ENCODE measurements around the gene TMEM165.
"Not testable (repeated sequence)": the region's sequence is repeated elsewhere in the genome, so short reads cannot be mapped to it uniquely, and the experiment has no call there.

Gene TMEM165, protein sequence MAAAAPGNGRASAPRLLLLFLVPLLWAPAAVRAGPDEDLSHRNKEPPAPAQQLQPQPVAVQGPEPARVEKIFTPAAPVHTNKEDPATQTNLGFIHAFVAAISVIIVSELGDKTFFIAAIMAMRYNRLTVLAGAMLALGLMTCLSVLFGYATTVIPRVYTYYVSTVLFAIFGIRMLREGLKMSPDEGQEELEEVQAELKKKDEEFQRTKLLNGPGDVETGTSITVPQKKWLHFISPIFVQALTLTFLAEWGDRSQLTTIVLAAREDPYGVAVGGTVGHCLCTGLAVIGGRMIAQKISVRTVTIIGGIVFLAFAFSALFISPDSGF

DNA sequence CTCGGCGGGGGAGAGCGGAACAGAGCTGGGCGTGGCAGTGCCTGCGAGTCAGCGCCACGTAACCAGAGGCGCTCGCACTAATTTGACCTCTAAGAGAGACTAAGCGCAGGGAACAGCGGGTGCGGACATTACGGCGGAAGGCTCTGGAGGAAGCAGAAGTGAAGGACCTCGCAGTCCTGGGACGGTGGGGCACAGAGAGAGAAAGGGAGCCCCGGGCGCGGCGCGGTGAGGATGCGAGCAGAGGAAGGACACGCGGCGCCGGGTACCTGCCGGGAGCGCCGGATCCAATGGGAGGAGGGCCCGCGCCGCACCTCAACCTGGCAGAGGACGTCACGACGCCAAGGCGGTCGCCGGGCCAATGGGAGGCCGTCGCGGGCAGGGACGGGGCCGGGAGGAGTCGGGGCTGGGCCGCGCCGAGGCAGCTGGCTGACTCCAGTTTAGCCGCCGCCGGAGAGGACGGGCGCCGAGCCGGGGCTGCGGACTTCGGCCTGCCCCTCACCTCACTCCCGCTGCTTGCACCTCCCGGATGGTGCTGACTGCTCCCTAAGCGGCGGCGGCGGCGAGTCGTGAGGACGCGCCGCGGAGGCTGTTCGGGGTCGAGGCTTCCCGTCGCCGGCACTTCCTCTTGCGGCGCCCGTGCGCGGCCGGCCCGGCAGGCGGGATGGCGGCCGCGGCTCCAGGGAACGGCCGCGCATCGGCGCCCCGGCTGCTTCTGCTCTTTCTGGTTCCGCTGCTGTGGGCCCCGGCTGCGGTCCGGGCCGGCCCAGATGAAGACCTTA is at the start of gene TMEM165:
TMEM165 (plus strand) TSS at position 429 of the 779 bp plus-strand sequence; CDS start at position 662, 233 bp downstream.
- DNase-seq (ENCODE audit: low read depth), result peak; percentile 81

DNA sequence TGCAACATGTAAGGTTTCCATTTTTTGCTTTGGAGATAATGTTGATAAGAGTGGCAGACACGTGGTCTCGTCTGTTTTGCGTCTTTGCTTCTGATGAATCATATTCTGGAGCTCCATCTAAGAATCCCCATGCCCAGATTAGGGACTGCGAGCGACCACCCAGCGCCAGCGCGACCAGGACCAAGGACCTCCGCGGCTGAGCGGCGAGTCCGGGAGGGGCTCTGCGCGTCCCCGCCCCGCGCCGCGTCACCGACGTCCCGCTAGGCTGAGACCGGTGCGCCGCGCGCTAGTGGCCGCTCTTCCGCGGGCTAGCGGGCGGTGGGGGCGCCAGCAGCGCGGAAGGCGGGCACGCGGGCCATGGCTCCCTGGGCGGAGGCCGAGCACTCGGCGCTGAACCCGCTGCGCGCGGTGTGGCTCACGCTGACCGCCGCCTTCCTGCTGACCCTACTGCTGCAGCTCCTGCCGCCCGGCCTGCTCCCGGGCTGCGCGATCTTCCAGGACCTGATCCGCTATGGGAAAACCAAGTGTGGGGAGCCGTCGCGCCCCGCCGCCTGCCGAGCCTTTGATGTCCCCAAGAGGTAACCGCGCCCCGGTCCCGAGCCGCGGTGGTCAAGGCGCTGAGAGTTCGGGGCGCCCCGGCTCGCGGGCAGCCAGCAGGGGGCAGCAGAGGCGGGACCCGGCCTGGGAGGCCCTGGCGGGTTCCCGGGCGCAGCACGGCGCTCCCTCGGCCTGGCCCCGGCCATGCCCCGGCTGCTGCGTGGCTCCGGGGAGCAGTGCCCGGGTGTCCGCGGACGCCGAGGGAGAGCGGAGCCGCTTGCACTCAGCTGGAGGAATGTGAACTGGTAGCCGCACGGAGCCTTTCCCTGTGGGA is 49.5 kb upstream of the TMEM165 start, which contains the start of gene SRD5A3:
SRD5A3 (plus strand) TSS at position 263 of the 871 bp plus-strand sequence; CDS start at position 358, 95 bp downstream.
- DNase-seq (ENCODE audit: low read depth), result peak; percentile 67

DNA sequence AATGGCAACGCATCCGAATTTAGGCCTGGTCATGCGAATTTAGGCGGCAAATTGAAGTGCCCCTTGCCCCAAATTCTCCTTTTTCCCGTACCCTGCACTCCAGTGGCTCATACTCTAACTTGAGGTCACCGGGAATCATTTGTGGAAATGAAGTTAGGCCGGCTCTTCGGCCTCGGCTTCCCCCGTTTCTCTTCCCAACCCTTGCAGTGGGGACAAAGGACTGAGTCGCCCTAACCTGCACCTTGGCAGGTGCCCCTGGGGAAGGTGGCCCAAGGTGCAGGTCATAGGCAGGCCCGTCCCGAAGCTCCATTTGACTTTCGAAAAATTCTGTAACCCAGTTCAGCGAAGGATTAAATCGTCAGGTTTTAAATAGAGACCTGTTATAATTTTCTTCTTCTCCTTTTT is 48.9 kb upstream of the TMEM165 start:
- DNase-seq (ENCODE audit: low read depth), result no peak

DNA sequence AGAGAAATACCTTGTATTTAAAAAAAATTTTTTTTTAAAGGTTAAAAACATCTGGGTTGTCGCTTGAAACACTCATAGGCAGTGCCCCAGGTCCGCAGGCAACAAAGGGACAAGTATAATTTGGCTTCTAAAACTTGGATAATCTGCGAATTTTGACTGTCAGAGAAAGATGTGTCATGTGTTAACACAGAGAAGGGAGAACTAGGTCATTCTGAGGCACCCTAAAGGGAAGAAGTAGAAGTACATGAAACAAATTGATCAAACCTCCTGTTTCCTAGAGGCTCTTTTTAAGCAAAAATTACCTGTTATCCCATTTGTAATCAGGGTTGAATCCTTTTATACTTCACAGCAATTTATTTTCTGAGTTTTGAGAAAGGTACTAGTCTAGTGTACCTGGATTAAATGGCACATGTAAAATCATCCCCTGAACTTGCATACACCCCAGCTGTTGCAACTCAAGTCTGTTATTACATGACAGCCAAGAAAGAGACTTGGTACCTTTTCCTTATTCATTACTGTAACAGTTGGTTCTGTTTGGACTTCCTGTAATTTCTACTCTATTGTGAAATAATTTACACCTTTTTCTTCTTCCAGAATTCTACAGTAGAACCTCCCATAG is 48.0 kb upstream of the TMEM165 start:
- no peak for DNase-seq (ENCODE audit: low read depth)

DNA sequence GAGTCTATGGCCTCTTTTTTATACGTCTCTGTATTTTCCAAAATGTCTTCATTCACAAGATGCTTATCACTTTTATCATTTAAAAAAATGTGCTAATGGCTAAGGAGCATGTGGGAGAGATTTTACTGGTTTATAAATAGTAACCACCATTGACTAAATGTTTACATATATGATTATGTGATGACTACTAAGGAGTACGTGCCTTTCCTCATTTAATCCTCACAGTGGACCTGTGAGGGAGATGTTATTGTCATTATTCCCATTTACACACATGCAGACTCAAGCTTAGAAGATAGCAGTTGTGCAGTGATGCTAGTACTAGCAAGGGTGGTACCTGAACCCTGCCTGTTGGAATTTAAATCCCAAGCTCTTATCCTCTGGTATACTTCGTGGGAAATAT is 47.3 kb upstream of the TMEM165 start:
- no peak for DNase-seq (ENCODE audit: low read depth)

DNA sequence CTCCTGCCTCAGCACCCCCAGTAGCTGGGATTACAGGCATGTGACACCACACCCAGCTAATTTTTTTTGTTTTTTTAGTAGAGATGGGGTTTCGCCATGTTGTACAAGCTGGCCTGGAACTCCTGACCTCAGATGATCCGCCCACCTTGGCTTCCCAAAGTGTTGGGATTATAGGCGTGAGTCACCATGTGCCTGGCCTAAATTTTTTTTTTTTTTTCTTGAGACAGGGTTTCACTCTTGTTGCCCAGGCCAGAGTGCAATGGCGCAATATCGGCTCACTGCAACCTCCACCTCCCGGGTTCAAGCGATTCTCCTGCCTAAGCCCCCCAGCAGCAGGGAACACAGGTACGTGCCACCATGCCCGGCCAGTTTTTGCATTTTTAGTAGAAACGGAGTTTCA is 44.9 kb upstream of the TMEM165 start:
- not testable (repeated sequence) for DNase-seq (ENCODE audit: low read depth)

DNA sequence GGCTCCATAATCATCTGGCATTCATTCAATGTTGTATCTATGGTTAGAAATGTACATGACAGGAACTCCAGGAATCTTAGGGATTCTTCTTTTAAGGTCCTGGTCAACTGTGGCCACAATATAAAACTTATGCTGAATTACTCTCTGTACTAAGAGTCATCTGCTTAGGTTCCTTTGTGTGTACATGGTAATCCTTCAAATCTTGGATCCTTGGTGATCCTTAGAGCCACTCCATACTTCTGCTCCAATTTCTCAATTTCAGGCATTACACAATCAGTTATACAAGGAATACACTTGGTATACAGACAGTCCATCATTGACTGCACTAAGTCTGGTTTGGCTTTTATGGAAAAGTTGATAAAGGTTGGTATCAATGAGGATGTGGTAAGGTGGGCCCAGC is 43.9 kb upstream of the TMEM165 start:
- DNase-seq (ENCODE audit: low read depth), result no peak

DNA sequence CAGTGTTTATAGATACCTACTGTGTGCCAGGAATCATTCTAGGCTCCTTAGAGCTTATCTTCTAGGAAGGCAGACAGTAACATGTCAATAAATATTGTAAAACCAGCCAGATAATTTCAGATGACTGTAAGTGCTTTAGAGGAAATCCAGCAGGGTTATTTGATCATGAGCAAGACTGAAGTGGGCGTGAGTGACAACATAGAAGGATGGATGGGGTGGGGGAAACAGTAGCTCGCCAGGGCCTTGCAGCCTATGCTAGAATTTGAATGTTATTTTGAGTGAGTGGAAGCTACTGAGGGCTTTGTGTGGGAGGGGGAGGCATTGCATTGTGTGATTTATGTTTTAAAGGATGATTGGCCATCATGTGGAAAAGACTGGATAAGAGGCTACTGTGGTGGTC is 43.0 kb upstream of the TMEM165 start:
- DNase-seq (ENCODE audit: low read depth), result no peak

DNA sequence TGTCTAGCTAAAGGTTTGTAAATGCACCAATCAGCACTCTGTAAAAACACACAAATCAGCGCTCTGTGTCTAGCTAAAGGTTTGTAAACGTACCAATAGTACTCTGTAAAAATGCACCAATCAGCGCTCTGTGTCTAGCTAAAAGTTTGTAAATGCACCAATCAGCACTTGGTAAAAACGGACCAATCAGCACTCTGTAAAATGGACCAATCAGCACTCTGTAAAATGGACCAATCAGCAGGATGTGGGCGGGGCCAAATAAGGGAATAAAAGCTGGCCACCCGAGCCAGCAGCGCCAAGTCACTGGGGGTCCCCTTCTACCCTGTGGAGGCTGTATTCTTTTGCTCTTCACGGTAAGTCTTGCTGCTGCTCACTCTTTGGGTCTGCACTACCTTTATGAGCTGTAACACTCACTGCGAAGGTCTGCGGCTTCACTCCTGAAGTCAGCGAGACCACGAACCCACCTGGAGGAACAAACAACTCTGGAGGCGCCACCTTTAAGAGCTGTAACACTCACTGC is 42.5 kb upstream of the TMEM165 start:
- DNase-seq (ENCODE audit: low read depth), result not testable (repeated sequence)

DNA sequence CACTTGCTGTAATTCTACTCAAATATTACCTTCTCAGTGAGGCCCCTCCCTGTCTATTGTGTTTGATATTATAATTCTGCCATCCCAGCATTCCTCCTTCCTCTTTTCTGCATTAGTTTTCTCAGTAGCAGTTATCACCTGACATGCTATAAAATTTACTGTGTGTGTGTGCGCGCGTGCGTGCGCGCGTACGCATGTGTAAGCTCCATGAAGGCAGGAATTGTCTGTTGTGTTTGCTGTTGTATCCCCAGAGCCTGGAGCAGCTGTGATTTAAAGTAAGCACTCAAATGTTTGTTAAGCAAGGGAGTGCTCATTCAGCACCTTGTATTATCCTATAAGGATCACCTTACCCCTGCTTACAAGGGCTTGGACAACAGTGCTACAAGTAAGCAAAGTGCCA is 41.1 kb upstream of the TMEM165 start:
- DNase-seq (ENCODE audit: low read depth), result no peak

DNA sequence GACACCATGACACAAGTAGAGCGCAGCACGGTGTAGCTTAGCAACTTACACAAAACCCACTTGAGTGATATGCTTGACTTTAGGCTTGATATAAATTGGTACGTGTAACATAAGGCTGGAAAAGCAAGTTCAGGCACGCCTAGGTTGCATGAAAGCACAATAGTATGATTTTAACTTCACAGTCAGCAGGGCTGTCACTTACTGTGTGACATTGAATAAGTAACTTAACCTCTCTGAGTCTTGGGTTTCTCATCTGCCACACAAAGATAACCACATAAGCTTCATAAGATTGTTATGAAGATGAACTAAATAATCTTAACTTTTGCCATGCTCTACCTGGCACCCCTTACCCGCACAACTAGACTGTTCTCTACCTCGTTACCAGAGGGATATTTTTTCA is 40.2 kb upstream of the TMEM165 start:
- no peak for DNase-seq (ENCODE audit: low read depth)

DNA sequence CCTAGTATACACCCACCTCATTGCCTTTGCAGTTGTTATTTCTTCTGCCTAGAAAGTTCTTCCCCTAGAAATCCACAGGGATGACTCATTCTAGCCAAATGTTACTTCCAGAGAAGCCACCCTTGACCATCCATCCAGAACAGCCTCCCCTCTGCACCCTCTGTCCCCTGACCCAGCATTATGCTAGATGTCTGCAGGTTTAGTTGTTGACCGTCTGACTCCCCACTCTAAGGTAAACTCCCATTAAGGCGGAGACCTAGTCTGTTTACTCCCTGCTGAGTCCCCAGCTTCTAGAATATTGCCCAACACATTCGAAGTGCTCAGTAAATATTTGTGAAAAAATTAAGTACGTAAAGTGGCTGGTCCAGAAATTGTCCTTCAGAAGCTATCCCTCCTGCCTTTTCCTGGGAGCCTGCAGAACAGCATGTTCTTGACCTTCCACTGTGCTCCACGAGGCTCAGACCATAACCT is 38.7 kb upstream of the TMEM165 start:
- DNase-seq (ENCODE audit: low read depth), result no peak

DNA sequence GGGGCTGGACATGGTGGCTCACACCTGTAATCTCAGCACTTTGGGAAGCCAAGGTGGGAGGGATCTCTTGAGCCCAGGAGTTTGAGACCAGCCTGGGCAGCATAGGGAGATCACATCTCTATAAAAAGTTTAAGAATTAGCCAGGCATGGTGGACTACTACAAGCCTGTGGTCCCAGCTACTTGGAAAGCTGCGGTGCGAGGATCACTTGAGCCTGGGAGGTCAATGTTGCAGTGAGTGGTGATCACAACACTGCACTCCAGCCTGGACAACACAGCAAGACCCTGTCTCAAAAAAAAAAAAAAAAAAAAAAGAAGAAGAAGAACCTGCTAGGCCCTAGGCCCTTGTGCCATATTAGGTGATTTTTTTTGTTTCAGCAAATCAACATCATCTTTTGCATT is 37.5 kb upstream of the TMEM165 start:
- no peak for DNase-seq (ENCODE audit: low read depth)

DNA sequence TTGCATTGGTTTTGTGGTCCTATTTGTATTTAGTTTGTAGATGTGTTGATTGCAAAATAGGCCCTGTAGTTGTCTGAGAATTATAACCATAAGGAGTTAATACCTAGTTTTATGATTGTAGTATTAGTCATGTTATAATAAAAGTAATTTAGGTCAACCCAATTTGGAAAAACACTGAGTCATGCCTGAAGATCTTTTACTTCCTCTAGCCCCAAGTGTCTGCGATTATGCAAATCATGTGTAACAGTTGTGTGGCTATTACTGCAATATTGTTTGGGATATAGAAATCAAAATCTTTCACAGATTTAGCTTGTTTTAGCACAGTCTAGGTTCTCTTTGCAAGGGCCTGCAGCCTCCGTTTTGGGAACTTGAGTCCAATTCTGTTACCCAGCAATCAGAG is 37.1 kb upstream of the TMEM165 start:
- DNase-seq (ENCODE audit: low read depth), result no peak

DNA sequence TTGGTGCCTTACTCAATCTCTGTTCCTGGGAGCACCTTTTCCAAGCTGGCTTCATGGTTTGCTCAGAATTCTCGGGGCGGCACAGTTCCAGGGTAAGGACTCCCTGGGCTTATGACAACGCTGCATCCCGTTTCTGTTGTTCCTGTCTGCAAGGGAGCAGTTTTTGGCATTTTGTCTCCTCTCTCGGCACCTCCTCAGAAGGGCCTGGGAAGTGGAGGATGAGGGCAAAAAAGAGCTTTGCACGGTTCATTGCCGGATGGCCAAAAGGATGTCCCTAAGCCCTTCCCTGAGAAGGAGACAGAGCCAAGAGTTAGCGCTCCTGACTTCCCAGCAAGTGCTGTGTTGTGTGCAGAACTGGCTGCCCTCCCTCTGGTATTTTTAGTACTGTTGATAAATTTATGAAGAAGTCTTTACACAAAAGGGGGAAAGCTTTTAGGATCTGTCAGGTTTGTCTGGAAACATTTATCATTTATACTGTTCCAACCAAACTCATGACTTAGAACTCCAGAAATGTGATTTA is 36.3 kb upstream of the TMEM165 start:
- no peak for DNase-seq (ENCODE audit: low read depth)

DNA sequence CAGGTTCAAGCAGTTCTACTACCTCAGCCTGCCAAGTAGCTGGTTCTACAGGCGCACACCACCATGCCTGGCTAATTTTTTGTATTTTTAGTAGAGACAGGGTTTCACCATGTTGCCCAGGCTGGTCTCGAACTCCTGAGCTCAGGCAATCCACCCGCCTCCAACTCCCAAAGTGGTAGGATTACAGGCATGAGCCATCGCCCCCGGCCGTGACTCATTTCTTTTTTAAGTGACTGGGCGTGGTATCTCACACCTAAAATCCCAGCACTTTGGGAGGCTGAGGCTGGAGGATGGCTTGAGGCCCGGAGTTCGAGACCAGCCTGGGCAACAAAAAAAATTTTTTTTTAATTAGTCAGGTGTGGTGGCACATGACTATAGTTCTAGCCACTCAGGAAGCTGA is 32.8 kb upstream of the TMEM165 start:
- not testable (repeated sequence) for DNase-seq (ENCODE audit: low read depth)

DNA sequence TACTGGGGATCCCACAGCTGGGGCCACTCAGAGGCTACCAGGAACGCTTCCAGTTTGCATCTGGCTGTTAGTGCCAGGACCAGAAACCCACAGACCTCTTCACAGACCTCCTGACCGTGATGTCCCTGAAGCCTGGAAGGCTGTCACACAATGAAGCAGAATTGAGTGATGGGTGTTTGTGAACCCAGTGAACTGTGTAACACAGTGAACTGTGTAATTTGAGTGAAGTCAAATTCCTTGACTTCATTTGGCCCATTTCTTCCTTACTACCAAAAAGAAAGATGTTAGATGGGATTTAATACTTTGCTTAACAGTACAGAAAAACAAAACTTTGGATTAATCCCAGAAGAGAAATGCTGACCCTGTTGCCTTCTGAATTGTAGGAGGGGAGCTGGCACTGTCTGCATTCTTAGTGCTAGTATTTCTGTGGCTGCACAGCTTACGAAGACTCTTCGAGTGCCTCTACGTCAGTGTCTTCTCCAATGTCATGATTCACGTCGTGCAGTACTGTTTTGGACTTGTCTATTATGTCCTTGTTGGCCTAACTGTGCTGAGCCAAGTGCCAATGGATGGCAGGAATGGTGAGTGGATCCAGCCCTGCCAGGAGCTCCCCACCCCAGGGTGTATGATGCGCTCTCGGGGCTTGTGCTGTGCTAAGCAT is 31.9 kb upstream of the TMEM165 start:
- DNase-seq (ENCODE audit: low read depth), result no peak

DNA sequence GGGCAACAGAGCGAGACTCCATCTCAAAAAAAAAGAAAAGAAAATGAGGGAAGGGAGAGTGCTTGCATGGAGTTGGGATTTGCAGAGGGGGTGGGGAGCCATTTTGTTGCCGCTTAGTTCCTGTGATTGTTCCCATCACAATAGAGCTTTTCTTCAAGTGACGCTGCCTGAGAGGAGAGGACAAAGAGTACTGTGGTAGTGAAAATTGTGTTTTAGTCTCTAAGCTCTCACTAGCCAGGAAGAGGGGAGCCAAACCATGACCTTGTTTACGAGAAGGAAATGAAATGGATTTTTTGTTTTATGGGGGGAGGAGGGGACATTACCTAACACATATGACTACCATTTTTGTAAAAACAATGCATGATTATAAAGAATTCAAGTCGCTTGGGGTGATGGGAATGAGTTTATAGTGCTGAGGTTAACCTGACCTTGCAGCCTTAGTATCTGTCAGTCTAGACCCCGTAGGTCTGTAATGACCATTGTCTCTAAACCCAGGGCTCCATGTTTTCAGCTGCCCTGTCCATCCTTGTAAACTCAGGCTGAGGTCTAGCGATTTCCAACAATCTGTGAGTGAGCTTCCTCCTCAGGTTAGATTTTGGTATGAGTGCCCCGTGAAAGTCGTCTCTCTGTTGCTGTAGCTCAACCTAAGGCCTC is 30.9 kb upstream of the TMEM165 start:
- DNase-seq (ENCODE audit: low read depth), result no peak

DNA sequence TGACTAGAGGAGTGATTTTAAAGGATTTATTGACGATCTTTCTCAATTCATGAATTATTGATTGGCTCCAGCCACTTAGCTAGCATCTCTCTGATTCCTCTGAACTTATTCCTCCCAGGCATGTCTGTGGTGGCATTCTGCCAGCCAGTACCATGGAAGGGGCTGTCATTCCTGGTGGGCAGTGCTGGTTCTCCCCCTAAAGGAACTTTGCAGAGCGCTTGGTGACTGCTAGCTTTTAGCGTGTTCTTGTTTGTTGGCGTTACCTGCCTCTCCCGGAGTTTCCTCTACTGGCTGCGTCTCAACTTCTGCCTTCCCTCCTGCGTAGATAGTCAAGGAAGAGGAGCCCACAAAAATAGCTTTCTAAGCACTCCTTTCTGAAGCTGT is 30.4 kb upstream of the TMEM165 start:
- DNase-seq (ENCODE audit: low read depth), result no peak

DNA sequence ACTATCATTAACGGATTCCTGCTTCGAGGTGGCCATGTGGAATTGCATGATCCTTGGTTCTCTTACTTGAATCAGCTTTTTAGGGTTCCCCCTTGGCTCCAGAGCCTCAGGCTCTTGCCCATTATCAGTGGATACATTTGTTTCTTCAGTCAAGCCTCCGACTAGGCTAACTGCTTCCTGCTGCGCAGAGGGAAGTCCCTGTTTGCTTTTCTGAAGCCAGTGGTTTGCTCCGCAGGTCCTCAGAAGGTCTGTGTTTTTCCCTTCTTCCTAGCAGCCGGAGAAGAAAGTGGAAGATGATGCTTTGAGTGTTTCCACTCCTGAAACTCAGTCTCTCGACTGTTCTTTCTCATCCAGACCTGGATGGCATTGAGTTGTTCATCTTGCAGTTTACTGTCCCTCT is 29.1 kb upstream of the TMEM165 start:
- no peak for DNase-seq (ENCODE audit: low read depth)

Measured in activated T-helper 1 cell treated with Interleukin-2 at 50 U/mL for 16 hours (primary cell).